CD14-positive monocyte (primary cell): ENCODE measurements around the gene PTGFRN. TPM values are rescaled to one million over a fixed set of nuclear protein-coding genes. Genes with fewer than 3 reads are reported as not detected.

Experiments
- DNase-seq, 3 donors: peaks; one replicate each; pipeline ENCODE4 v3.0.0-alpha.2; 2011 to 2022
- H2AFZ ChIP-seq: 2 replicates; pipeline ENCODE4 v1.6.0; 2012; ENCODE audit warnings: mild to moderate bottlenecking, low read depth, low read length, inconsistent platforms; ENCODE audit not compliant: insufficient read depth, poor library complexity, severe bottlenecking
- H3K27ac ChIP-seq, 2 donors: 1 replicate in 1 of 2; 2 replicates in 1 of 2; pipeline ENCODE4 v1.5.1; 2012 to 2013; ENCODE audit warnings: low read length in 2 of 2, control low read depth in 1 of 2, inconsistent platforms in 1 of 2, low read depth in 1 of 2, mild to moderate bottlenecking in 1 of 2
- H3K27me3 ChIP-seq, 2 donors: one replicate each; pipeline versions ENCODE4 v1.6.0 to v1.6.1; 2011 to 2013; ENCODE audit warnings: low read length in 2 of 2; ENCODE audit not compliant: control insufficient read depth in 2 of 2, insufficient read depth in 2 of 2
- H3K36me3 ChIP-seq, 2 donors: replicated peaks in 1 of 2; 1 replicate in 1 of 2; 2 replicates in 1 of 2; pipeline versions ENCODE4 v1.5.1 to v1.6.1; 2012 to 2013; ENCODE audit warnings: low read length in 2 of 2, control low read depth in 1 of 2, inconsistent platforms in 1 of 2, mild to moderate bottlenecking in 1 of 2; ENCODE audit not compliant: insufficient read depth in 2 of 2, control insufficient read depth in 1 of 2
- H3K4me1 ChIP-seq, 2 donors: 1 replicate in 1 of 2; 2 replicates in 1 of 2; pipeline versions ENCODE4 v1.5.1 to v1.6.1; 2012 to 2013; ENCODE audit warnings: low read length in 2 of 2, control low read depth in 1 of 2, inconsistent platforms in 1 of 2, mild to moderate bottlenecking in 1 of 2, moderate library complexity in 1 of 2; ENCODE audit not compliant: insufficient read depth in 2 of 2, control insufficient read depth in 1 of 2
- H3K4me2 ChIP-seq: replicated peaks from 2 replicates; pipeline ENCODE3; 2012; ENCODE audit warnings: low read length, moderate library complexity, mild to moderate bottlenecking; ENCODE audit not compliant: poor library complexity, severe bottlenecking; ENCODE audit errors: extremely low read depth
- H3K4me3 ChIP-seq, 3 experiments: fragments of 200-600 bp in 1 of 3; sonication (generic) in 1 of 3; replicated peaks in 1 of 3; 1 replicate in 2 of 3; 2 replicates in 1 of 3; pipeline ENCODE4 v1.5.1; 2011 to 2013; ENCODE audit warnings: low read length in 3 of 3, mild to moderate bottlenecking in 3 of 3, control low read depth in 2 of 3, low read depth in 2 of 3, inconsistent platforms in 1 of 3, moderate library complexity in 1 of 3
- H3K79me2 ChIP-seq: 2 replicates; pipeline ENCODE4 v1.6.0; 2012; ENCODE audit warnings: mild to moderate bottlenecking, control low read depth, inconsistent platforms, low read length, moderate library complexity; ENCODE audit not compliant: insufficient read depth
- H3K9ac ChIP-seq: 2 replicates; pipeline ENCODE4 v1.6.0; 2017; ENCODE audit warnings: low read length, mild to moderate bottlenecking; ENCODE audit not compliant: insufficient read depth, poor library complexity, severe bottlenecking
- H3K9me3 ChIP-seq, 2 donors: replicated peaks in 1 of 2; 1 replicate in 1 of 2; 2 replicates in 1 of 2; pipeline versions ENCODE4 v1.5.1 to v1.6.1; 2012 to 2013; ENCODE audit warnings: low read length in 2 of 2, control low read depth in 1 of 2; ENCODE audit not compliant: control insufficient read depth in 1 of 2, insufficient read depth in 1 of 2
- H4K20me1 ChIP-seq: 2 replicates; pipeline ENCODE4 v1.6.0; 2012; ENCODE audit warnings: mild to moderate bottlenecking, low read length, control low read depth, moderate library complexity; ENCODE audit not compliant: insufficient read depth
- H3K27ac Mint-ChIP-seq, 7 donors: one replicate each; pipeline ENCODE4 v1.8.0; 2020; ENCODE audit warnings: mild to moderate bottlenecking in 7 of 7, mixed read lengths in 7 of 7, moderate library complexity in 6 of 7, inconsistent platforms in 2 of 7
- H3K27me3 Mint-ChIP-seq, 3 donors: one replicate each; pipeline ENCODE4 v1.8.0; 2021 to 2022; ENCODE audit warnings: low read depth in 3 of 3, mild to moderate bottlenecking in 3 of 3, mixed read lengths in 3 of 3, moderate library complexity in 3 of 3, inconsistent platforms in 1 of 3
- H3K36me3 Mint-ChIP-seq, 2 donors: one replicate each; pipeline ENCODE4 v1.8.0; 2020; ENCODE audit warnings: mixed read lengths in 2 of 2, inconsistent platforms in 1 of 2, mild to moderate bottlenecking in 1 of 2
- H3K4me1 Mint-ChIP-seq: one replicate; pipeline ENCODE4 v1.8.0; 2020; ENCODE audit warnings: mild to moderate bottlenecking, mixed read lengths
- H3K4me3 Mint-ChIP-seq, 2 donors: one replicate each; pipeline ENCODE4 v1.8.0; 2020; ENCODE audit warnings: mild to moderate bottlenecking in 2 of 2, mixed read lengths in 2 of 2, moderate library complexity in 1 of 2
- H3K9me3 Mint-ChIP-seq, 7 donors: one replicate each; pipeline ENCODE4 v1.8.0; 2020 to 2022; ENCODE audit warnings: mixed read lengths in 7 of 7, mild to moderate bottlenecking in 6 of 7, moderate library complexity in 6 of 7, inconsistent platforms in 2 of 7
- WGBS: methylation state at CpG from one replicate; pipeline ENCODE4 v1.1.5; 2013; ENCODE audit warnings: missing lambda C conversion rate; ENCODE audit not compliant: insufficient coverage; 5-methylcytosine and 5-hydroxymethylcytosine counted together
- intact Hi-C, 2 donors: fragments of 100-400 bp; cut with micrococcal nuclease; formaldehyde crosslinking; loops; one replicate each; pipeline versions ENCODE4 v1.15.0 to v1.15.1; 2023
- polyA plus RNA-seq, 3 donors: library from polyadenylated mRNA; depleted of rRNA in 1 of 3; unstranded in 2 of 3; stranded (reverse) in 1 of 3; fragments of 300-500 nt in 2 of 3; fragments of >200 nt in 1 of 3; fragmentation: Illumina TruSeq in 2 of 3; gene quantifications; 1 replicate in 2 of 3; 2 replicates in 1 of 3; pipeline ENCODE4 v1.2.3, GENCODE V29; 2012 to 2021
- TF ChIP-seq, protein P1 (sequence below): fragments of 200-600 bp; IDR thresholded peaks from one replicate; pipeline ENCODE4 v1.8.0; 2022; ENCODE audit warnings: antibody characterized with exemption, mild to moderate bottlenecking

PTGFRN gene
- polyA plus RNA-seq, 3 donors: 1.5 to 2.9 (median 1.6) TPM

DNA sequence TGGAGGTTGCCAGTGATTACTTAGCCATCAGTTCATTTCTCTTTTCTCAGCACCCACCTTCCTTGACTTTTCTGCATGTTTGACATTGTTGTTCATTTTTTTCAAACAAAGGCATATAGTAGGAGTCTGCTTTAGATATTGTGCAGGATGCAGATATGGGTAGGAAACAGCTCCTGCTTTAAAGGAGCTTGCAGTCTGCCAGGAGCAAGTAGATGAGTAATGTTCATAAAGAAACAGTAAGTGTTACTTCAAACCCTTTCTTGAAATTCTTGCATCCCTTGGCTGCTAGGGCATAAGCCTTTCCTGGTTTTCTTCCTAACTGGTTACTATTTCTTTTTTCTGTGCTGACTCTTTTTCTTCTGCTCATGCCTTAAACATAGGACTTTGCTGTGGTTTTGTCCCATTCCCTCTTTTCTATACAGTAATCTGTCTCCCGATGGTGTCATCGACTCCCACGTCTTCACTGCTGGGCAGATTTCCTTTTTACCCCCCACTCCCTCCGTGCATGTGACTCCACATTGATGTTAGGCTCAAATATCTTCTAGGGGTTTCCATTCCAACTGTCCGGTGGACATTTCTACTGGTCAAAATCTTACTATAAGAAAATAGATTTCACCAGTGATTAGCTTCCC lies 20.4 kb downstream of the PTGFRN start:
- Histone ChIP-seq H3K27me3 (no peaks in the 10 kb centered on the region), H3K27ac (no peak overlapping the region), H3K4me3 (no peak overlapping the region), H3K36me3 (no peaks in the 10 kb centered on the region), H3K79me2 (no peaks in the 10 kb centered on the region), H4K20me1 (no peaks in the 10 kb centered on the region), H3K4me2 (no peak overlapping the region), H3K9me3 (no peaks in the 10 kb centered on the region), H3K4me1 (no peaks in the 10 kb centered on the region), H3K9ac (no peak overlapping the region), H2AFZ (no peak overlapping the region)
- peaks cover 1 to 2% (median 1%) of the 10 kb centered on the region in 3 donors for H3K27me3 Mint-ChIP-seq
- peaks cover 12% of the 10 kb centered on the region for H3K4me1 Mint-ChIP-seq
- WGBS: 94% methylated on average over 3 of the region's 5 CpGs
- H3K9me3 Mint-ChIP-seq: no peaks in the 10 kb centered on the region
- H3K27ac Mint-ChIP-seq: no peak overlapping the region
- TF ChIP-seq, protein P1, sequence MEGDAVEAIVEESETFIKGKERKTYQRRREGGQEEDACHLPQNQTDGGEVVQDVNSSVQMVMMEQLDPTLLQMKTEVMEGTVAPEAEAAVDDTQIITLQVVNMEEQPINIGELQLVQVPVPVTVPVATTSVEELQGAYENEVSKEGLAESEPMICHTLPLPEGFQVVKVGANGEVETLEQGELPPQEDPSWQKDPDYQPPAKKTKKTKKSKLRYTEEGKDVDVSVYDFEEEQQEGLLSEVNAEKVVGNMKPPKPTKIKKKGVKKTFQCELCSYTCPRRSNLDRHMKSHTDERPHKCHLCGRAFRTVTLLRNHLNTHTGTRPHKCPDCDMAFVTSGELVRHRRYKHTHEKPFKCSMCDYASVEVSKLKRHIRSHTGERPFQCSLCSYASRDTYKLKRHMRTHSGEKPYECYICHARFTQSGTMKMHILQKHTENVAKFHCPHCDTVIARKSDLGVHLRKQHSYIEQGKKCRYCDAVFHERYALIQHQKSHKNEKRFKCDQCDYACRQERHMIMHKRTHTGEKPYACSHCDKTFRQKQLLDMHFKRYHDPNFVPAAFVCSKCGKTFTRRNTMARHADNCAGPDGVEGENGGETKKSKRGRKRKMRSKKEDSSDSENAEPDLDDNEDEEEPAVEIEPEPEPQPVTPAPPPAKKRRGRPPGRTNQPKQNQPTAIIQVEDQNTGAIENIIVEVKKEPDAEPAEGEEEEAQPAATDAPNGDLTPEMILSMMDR: no peak
- no peak overlapping the region for H3K4me3 Mint-ChIP-seq
- no peak for DNase-seq
- H3K36me3 Mint-ChIP-seq: no peaks in the 10 kb centered on the region
- intact Hi-C loops: loop anchor here in 1 of 2 donors (10.0 kb wide), 1 partner anchor 195 kb away; no protein-coding TSS in a partner anchor

DNA sequence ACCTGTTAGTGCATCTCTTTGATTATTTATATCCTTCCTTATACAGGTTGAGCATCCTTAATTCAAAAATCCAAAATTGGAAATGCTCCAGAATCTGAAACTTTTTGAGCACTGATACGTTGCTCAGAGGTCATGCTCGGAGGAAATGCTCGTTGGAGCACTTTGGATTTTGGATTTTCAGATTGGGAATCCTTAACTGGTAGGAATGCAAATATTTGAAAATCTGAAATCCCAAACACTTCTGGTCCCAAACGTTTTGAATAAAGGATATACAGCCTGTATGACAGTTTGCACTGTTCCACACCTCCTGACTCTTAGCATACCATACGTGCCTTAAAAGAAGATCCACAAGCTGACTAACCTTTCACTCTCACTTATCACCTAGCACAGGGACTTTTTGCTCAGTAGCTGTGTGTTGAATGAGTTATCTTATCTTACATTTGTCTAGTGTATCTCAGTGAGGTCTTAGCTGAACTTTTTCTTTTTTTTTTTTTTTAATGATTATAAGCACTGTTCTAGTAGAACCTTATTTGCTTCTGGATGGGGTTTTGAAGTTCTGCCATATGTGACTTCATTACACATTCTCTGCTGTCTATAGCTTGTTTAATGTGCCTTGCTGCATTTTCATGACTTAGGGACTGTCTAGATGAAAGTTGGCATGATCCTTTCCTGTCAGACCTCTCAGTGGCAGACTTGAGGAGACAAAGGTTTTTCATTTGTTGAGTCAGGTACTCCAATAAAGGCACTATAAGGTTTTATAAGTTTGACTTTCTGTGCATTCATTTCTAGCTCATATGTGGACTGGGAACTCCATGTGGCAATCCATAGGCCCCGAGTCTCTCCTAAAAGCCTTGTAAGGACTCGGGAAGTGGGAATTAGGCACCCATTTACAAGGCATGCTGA lies 21.6 kb downstream of the PTGFRN start:
- intact Hi-C loops: loop anchor here in 1 of 2 donors (10.0 kb wide), 1 partner anchor 196 kb away; no protein-coding TSS in a partner anchor
- Histone ChIP-seq H3K27me3 (no peaks in the 10 kb centered on the region), H3K4me1 (no peaks in the 10 kb centered on the region), H3K9ac (no peak overlapping the region), H2AFZ (no peak overlapping the region), H3K79me2 (no peaks in the 10 kb centered on the region), H3K4me2 (no peak overlapping the region), H4K20me1 (no peaks in the 10 kb centered on the region), H3K36me3 (no peaks in the 10 kb centered on the region), H3K9me3 (no peaks in the 10 kb centered on the region), H3K27ac (no peak overlapping the region), H3K4me3 (no peak overlapping the region)
- DNase-seq: no peak
- Mint-ChIP-seq H3K36me3 (no peaks in the 10 kb centered on the region), H3K27me3 (peaks cover 1 to 2% (median 1%) of the 10 kb centered on the region in 3 donors), H3K9me3 (no peaks in the 10 kb centered on the region), H3K4me1 (peaks cover 12% of the 10 kb centered on the region), H3K27ac (no peak overlapping the region), H3K4me3 (no peak overlapping the region)
- WGBS: 100% methylated on average over 1 of the region's 7 CpGs
- TF ChIP-seq, protein P1: no peak
